Measurements from ENCODE around the gene CSTPP1.

CSTPP1 gene

GRCh38 chr11:47163193-47163592, 226.6 kb downstream of the CSTPP1 start:
- Histone ChIP-seq H2BK15ac (ENCODE audit: low read length) (no peak overlapping the region), H2AK5ac (ENCODE audit: low read depth, low read length) (no peak overlapping the region), H2BK12ac (ENCODE audit: low read length) (no peak overlapping the region), H3K18ac (ENCODE audit: low read length) (no peak overlapping the region), H3K4me1 (ENCODE audit: control insufficient read depth in 2 of 2, insufficient read depth in 1 of 2, low read depth in 1 of 2, low read length in 2 of 2) (no peaks in the 10 kb centered on the region), H2AFZ (ENCODE audit: low read length) (no peak overlapping the region), H3K9me3 (replicated peaks in 1 of 2; ENCODE audit: control insufficient read depth in 2 of 2, insufficient read depth in 1 of 2, low read depth in 1 of 2, low read length in 2 of 2) (no peaks in the 10 kb centered on the region), H3K36me3 (replicated peaks in 1 of 2; ENCODE audit: control insufficient read depth in 2 of 2, insufficient read depth in 2 of 2, low read length in 2 of 2) (peaks cover 48 to 69% of the 10 kb centered on the region in 2 donors), H3K9ac (ENCODE audit: low read depth, low read length, poor library complexity) (no peak overlapping the region), H3K4ac (ENCODE audit: low read length) (no peak overlapping the region), H3K79me1 (ENCODE audit: low read depth, low read length) (no peaks in the 10 kb centered on the region), H4K8ac (ENCODE audit: low read depth, low read length) (no peak overlapping the region), H3K4me2 (ENCODE audit: insufficient read depth, low read length, poor library complexity, severe bottlenecking) (no peak overlapping the region), H3K27me3 (ENCODE audit: control insufficient read depth in 3 of 3, insufficient read depth in 3 of 3, low read depth in 1 of 3, low read length in 3 of 3) (no peaks in the 10 kb centered on the region), H3K27ac (replicated peaks; ENCODE audit: low read length) (no peak overlapping the region), H3K14ac (ENCODE audit: low read length) (no peak overlapping the region), H2BK120ac (ENCODE audit: low read depth, low read length) (no peak overlapping the region), H2BK5ac (ENCODE audit: low read length) (no peak overlapping the region), H3K23ac (ENCODE audit: low read depth, low read length, poor library complexity) (no peak overlapping the region), H3K4me3 (ENCODE audit: low read length in 2 of 2) (no peak overlapping the region), H4K91ac (ENCODE audit: low read depth, low read length, poor library complexity) (no peak overlapping the region)
- WGBS, 2 donors (ENCODE audit: extremely low coverage in 2 of 2, insufficient read length in 2 of 2, insufficient replicate concordance in 1 of 2): no CpG with 5 or more reads among the region's 3 CpGs
- no peak for DNase-seq (ENCODE audit: low spot score)

GRCh38 chr11:47163898-47164297, 227.3 kb downstream of the CSTPP1 start:
- Histone ChIP-seq H2BK120ac (ENCODE audit: low read depth, low read length) (no peak overlapping the region), H3K79me1 (ENCODE audit: low read depth, low read length) (no peaks in the 10 kb centered on the region), H3K4me2 (ENCODE audit: insufficient read depth, low read length, poor library complexity, severe bottlenecking) (no peak overlapping the region), H2BK15ac (ENCODE audit: low read length) (no peak overlapping the region), H3K36me3 (replicated peaks in 1 of 2; ENCODE audit: control insufficient read depth in 2 of 2, insufficient read depth in 2 of 2, low read length in 2 of 2) (peaks cover 53 to 72% of the 10 kb centered on the region in 2 donors), H2BK5ac (ENCODE audit: low read length) (no peak overlapping the region), H3K18ac (ENCODE audit: low read length) (no peak overlapping the region), H3K4ac (ENCODE audit: low read length) (no peak overlapping the region), H3K9ac (ENCODE audit: low read depth, low read length, poor library complexity) (no peak overlapping the region), H3K4me1 (ENCODE audit: control insufficient read depth in 2 of 2, insufficient read depth in 1 of 2, low read depth in 1 of 2, low read length in 2 of 2) (no peaks in the 10 kb centered on the region), H2AK5ac (ENCODE audit: low read depth, low read length) (no peak overlapping the region), H3K27me3 (ENCODE audit: control insufficient read depth in 3 of 3, insufficient read depth in 3 of 3, low read depth in 1 of 3, low read length in 3 of 3) (no peaks in the 10 kb centered on the region), H3K14ac (ENCODE audit: low read length) (no peak overlapping the region), H3K4me3 (ENCODE audit: low read length in 2 of 2) (no peak overlapping the region), H4K8ac (ENCODE audit: low read depth, low read length) (no peak overlapping the region), H3K23ac (ENCODE audit: low read depth, low read length, poor library complexity) (no peak overlapping the region), H2AFZ (ENCODE audit: low read length) (no peak overlapping the region), H2BK12ac (ENCODE audit: low read length) (no peak overlapping the region), H4K91ac (ENCODE audit: low read depth, low read length, poor library complexity) (no peak overlapping the region), H3K27ac (replicated peaks; ENCODE audit: low read length) (no peak overlapping the region), H3K9me3 (replicated peaks in 1 of 2; ENCODE audit: control insufficient read depth in 2 of 2, insufficient read depth in 1 of 2, low read depth in 1 of 2, low read length in 2 of 2) (no peaks in the 10 kb centered on the region)
- no CpG with 5 or more reads among the region's 15 CpGs for WGBS, 2 donors (ENCODE audit: extremely low coverage in 2 of 2, insufficient read length in 2 of 2, insufficient replicate concordance in 1 of 2)
- no peak for DNase-seq (ENCODE audit: low spot score)

GRCh38 chr11:47164321-47164720, 227.8 kb downstream of the CSTPP1 start:
- Histone ChIP-seq H4K91ac (ENCODE audit: low read depth, low read length, poor library complexity) (no peak overlapping the region), H3K9me3 (replicated peaks in 1 of 2; ENCODE audit: control insufficient read depth in 2 of 2, insufficient read depth in 1 of 2, low read depth in 1 of 2, low read length in 2 of 2) (no peaks in the 10 kb centered on the region), H2BK12ac (ENCODE audit: low read length) (no peak overlapping the region), H2AFZ (ENCODE audit: low read length) (no peak overlapping the region), H3K23ac (ENCODE audit: low read depth, low read length, poor library complexity) (no peak overlapping the region), H3K4me3 (ENCODE audit: low read length in 2 of 2) (no peak overlapping the region), H3K18ac (ENCODE audit: low read length) (no peak overlapping the region), H2BK15ac (ENCODE audit: low read length) (no peak overlapping the region), H2BK120ac (ENCODE audit: low read depth, low read length) (no peak overlapping the region), H4K8ac (ENCODE audit: low read depth, low read length) (no peak overlapping the region), H3K4me1 (ENCODE audit: control insufficient read depth in 2 of 2, insufficient read depth in 1 of 2, low read depth in 1 of 2, low read length in 2 of 2) (no peaks in the 10 kb centered on the region), H3K14ac (ENCODE audit: low read length) (no peak overlapping the region), H2AK5ac (ENCODE audit: low read depth, low read length) (no peak overlapping the region), H3K79me1 (ENCODE audit: low read depth, low read length) (no peaks in the 10 kb centered on the region), H3K4me2 (ENCODE audit: insufficient read depth, low read length, poor library complexity, severe bottlenecking) (no peak overlapping the region), H2BK5ac (ENCODE audit: low read length) (no peak overlapping the region), H3K27me3 (ENCODE audit: control insufficient read depth in 3 of 3, insufficient read depth in 3 of 3, low read depth in 1 of 3, low read length in 3 of 3) (no peaks in the 10 kb centered on the region), H3K4ac (ENCODE audit: low read length) (no peak overlapping the region), H3K36me3 (replicated peaks in 1 of 2; ENCODE audit: control insufficient read depth in 2 of 2, insufficient read depth in 2 of 2, low read length in 2 of 2) (peaks cover 54 to 73% of the 10 kb centered on the region in 2 donors), H3K27ac (replicated peaks; ENCODE audit: low read length) (no peak overlapping the region), H3K9ac (ENCODE audit: low read depth, low read length, poor library complexity) (no peak overlapping the region)
- DNase-seq (ENCODE audit: low spot score): no peak
- no CpG with 5 or more reads among the region's 4 CpGs for WGBS, 2 donors (ENCODE audit: extremely low coverage in 2 of 2, insufficient read length in 2 of 2, insufficient replicate concordance in 1 of 2)

- Histone ChIP-seq H2BK12ac (ENCODE audit: low read length) (no peak overlapping the region), H3K4me2 (ENCODE audit: insufficient read depth, low read length, poor library complexity, severe bottlenecking) (no peak overlapping the region), H3K79me1 (ENCODE audit: low read depth, low read length) (no peaks in the 10 kb centered on the region), H4K91ac (ENCODE audit: low read depth, low read length, poor library complexity) (no peak overlapping the region), H2AK5ac (ENCODE audit: low read depth, low read length) (no peak overlapping the region), H3K18ac (ENCODE audit: low read length) (no peak overlapping the region), H3K27ac (replicated peaks; ENCODE audit: low read length) (no peak overlapping the region), H3K9me3 (replicated peaks in 1 of 2; ENCODE audit: control insufficient read depth in 2 of 2, insufficient read depth in 1 of 2, low read depth in 1 of 2, low read length in 2 of 2) (no peaks in the 10 kb centered on the region), H2BK5ac (ENCODE audit: low read length) (no peak overlapping the region), H3K27me3 (ENCODE audit: control insufficient read depth in 3 of 3, insufficient read depth in 3 of 3, low read depth in 1 of 3, low read length in 3 of 3) (no peaks in the 10 kb centered on the region), H2BK120ac (ENCODE audit: low read depth, low read length) (no peak overlapping the region), H3K9ac (ENCODE audit: low read depth, low read length, poor library complexity) (no peak overlapping the region), H3K23ac (ENCODE audit: low read depth, low read length, poor library complexity) (no peak overlapping the region), H4K8ac (ENCODE audit: low read depth, low read length) (no peak overlapping the region), H3K4me3 (ENCODE audit: low read length in 2 of 2) (no peak overlapping the region), H2BK15ac (ENCODE audit: low read length) (no peak overlapping the region), H2AFZ (ENCODE audit: low read length) (no peak overlapping the region), H3K36me3 (replicated peaks in 1 of 2; ENCODE audit: control insufficient read depth in 2 of 2, insufficient read depth in 2 of 2, low read length in 2 of 2) (peaks cover 57 to 82% of the 10 kb centered on the region in 2 donors), H3K4ac (ENCODE audit: low read length) (no peak overlapping the region), H3K4me1 (ENCODE audit: control insufficient read depth in 2 of 2, insufficient read depth in 1 of 2, low read depth in 1 of 2, low read length in 2 of 2) (no peaks in the 10 kb centered on the region), H3K14ac (ENCODE audit: low read length) (no peak overlapping the region)
- DNase-seq (ENCODE audit: low spot score): no peak
- no CpG with 5 or more reads among the region's 16 CpGs for WGBS, 2 donors (ENCODE audit: extremely low coverage in 2 of 2, insufficient read length in 2 of 2, insufficient replicate concordance in 1 of 2)
Observed at GRCh38 chr11:47165253-47165840, 228.8 kb downstream of the CSTPP1 start.

Measured in neuronal stem cell (in vitro differentiated cells).